Thoracic aorta (tissue), 2 donors: ENCODE measurements around the gene SLCO2A1. TPM values are rescaled to one million over a fixed set of nuclear protein-coding genes. Genes with fewer than 3 reads are reported as not detected.

Experiments
- ATAC-seq: fragments of 150-250 bp; one replicate; pipeline ENCODE4 v1.8.0; 2017; ENCODE audit warnings: low read depth; ENCODE audit not compliant: insufficient number of reproducible peaks, low FRiP score
- DNase-seq: peaks from one replicate; pipeline ENCODE4 v3.0.0-alpha.2; 2020; ENCODE audit warnings: low spot score
- H3K27ac ChIP-seq, 2 donors: fragments of 200-600 bp; sonication (generic); 1 replicate in 1 of 2; 2 replicates in 1 of 2; pipeline ENCODE4 v1.5.1; 2016; ENCODE audit warnings: mild to moderate bottlenecking in 2 of 2, moderate library complexity in 2 of 2
- H3K27me3 ChIP-seq: fragments of 200-600 bp; sonication (generic); replicated peaks from 2 replicates; pipeline ENCODE4 v1.6.0; 2016; ENCODE audit warnings: mild to moderate bottlenecking; ENCODE audit not compliant: insufficient read depth
- H3K36me3 ChIP-seq: fragments of 200-600 bp; sonication (generic); one replicate; pipeline ENCODE4 v1.5.1; 2016
- H3K4me1 ChIP-seq, 2 donors: fragments of 200-600 bp; sonication (generic); 1 replicate in 1 of 2; 2 replicates in 1 of 2; pipeline versions ENCODE4 v1.5.1 to v1.6.0; 2016; ENCODE audit warnings: low read depth in 2 of 2, mild to moderate bottlenecking in 1 of 2; ENCODE audit not compliant: control insufficient read depth in 1 of 2
- H3K4me3 ChIP-seq: fragments of 200-600 bp; sonication (generic); 2 replicates; pipeline ENCODE4 v1.5.1; 2016; ENCODE audit warnings: mild to moderate bottlenecking
- H3K9me3 ChIP-seq: fragments of 200-600 bp; sonication (generic); 2 replicates; pipeline ENCODE4 v1.5.1; 2016
- CTCF ChIP-seq: fragments of 200-600 bp; sonication (generic); IDR thresholded peaks from one replicate; pipeline ENCODE4 v1.5.1; 2019; ENCODE audit warnings: antibody characterized with exemption
- total RNA-seq, 2 donors: library from RNA; depleted of rRNA; stranded (reverse); fragments of >200 nt; gene quantifications; one replicate each; pipeline versions ENCODE4 v1.1.0 to v1.2.3, GENCODE V29; 2016

SLCO2A1 gene
- total RNA-seq, 2 donors from 2014 or later, result 7.9 to 115 TPM

GRCh38 chr3:133945381-133946095, 84.2 kb downstream of the SLCO2A1 start:
- no peak overlapping the region for H3K4me3 ChIP-seq
- H3K27me3 ChIP-seq, result no peaks in the 10 kb centered on the region
- no peaks in the 10 kb centered on the region for H3K36me3 ChIP-seq
- H3K4me1 ChIP-seq, result peaks cover 25 to 50% of the 10 kb centered on the region in 2 donors
- no peak for DNase-seq
- no peaks in the 10 kb centered on the region for H3K9me3 ChIP-seq
- TF ChIP-seq CTCF, result no peak
- ATAC-seq, result no peak
- no peak overlapping the region for H3K27ac ChIP-seq

GRCh38 chr3:133944641-133945380, 84.9 kb downstream of the SLCO2A1 start:
- no peak for DNase-seq
- Histone ChIP-seq H3K27ac (peak overlapping the region in 1 of 2 donors; percentile 31), H3K27me3 (no peaks in the 10 kb centered on the region), H3K4me1 (peaks cover 25 to 50% of the 10 kb centered on the region in 2 donors), H3K4me3 (no peak overlapping the region), H3K9me3 (no peaks in the 10 kb centered on the region), H3K36me3 (no peaks in the 10 kb centered on the region)
- TF ChIP-seq CTCF, result no peak
- no peak for ATAC-seq

GRCh38 chr3:133944181-133944580, 85.5 kb downstream of the SLCO2A1 start:
- Histone ChIP-seq H3K4me3 (no peak overlapping the region), H3K36me3 (no peaks in the 10 kb centered on the region), H3K27ac (peak overlapping the region in 1 of 2 donors; percentile 31), H3K4me1 (peaks cover 25 to 50% of the 10 kb centered on the region in 2 donors), H3K9me3 (no peaks in the 10 kb centered on the region), H3K27me3 (no peaks in the 10 kb centered on the region)
- DNase-seq, result no peak
- ATAC-seq, result no peak
- no peak for TF ChIP-seq CTCF

GRCh38 chr3:133943639-133944141, 86.0 kb downstream of the SLCO2A1 start:
- H3K27me3 ChIP-seq, result no peaks in the 10 kb centered on the region
- TF ChIP-seq CTCF, result no peak
- ATAC-seq (no peak), DNase-seq (no peak)
- no peaks in the 10 kb centered on the region for H3K36me3 ChIP-seq
- no peaks in the 10 kb centered on the region for H3K9me3 ChIP-seq
- peaks cover 25 to 52% of the 10 kb centered on the region in 2 donors for H3K4me1 ChIP-seq
- H3K4me3 ChIP-seq, result no peak overlapping the region
- H3K27ac ChIP-seq, result peak overlapping the region; percentile 31 to 44

DNA sequence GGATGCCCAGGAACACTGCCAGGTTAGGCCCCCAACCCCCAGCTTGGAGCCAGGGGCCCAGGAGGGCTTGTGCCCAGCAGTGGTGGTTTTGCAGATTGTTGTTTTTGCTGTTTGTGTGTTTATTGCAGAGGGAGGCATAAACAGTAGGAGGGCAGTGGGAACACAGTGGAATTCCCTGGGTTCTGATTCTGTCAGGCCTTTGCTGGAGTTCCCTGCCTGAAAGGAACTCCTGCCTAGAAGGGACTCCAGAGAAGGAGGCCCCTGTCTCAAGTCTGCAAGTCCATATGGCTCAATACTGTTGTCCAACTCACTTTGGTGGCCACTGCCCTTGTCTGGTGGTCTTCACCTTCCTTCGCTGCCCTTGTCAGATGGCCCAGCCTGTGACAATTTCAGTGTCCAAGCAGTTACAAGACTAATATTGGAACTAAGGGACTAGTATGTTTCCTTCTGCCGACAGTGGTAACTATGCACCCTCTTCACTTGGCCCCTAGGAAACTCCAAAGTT, 86.6 kb downstream of the SLCO2A1 start:
- ATAC-seq (no peak), DNase-seq (no peak)
- Histone ChIP-seq H3K27ac (peak overlapping the region in 1 of 2 donors; percentile 62), H3K36me3 (no peaks in the 10 kb centered on the region), H3K4me3 (no peak overlapping the region), H3K4me1 (peaks cover 25 to 58% of the 10 kb centered on the region in 2 donors), H3K27me3 (no peaks in the 10 kb centered on the region), H3K9me3 (no peaks in the 10 kb centered on the region)
- TF ChIP-seq CTCF, result no peak
